GM18868 (cell line): ENCODE measurements around the gene DRAM1.

Experiments used
- ATAC-seq: cut with Tn5 transposase; IDR thresholded peaks from one replicate; pipeline ENCODE4 v1.9.1; 2021; ENCODE audit warnings: mild to moderate bottlenecking, moderate library complexity; ENCODE audit not compliant: unreplicated experiment

The DRAM1 gene

GRCh38 chr12:101939306-101939705, 61.9 kb downstream of the DRAM1 start:
- ATAC-seq, result no peak

GRCh38 chr12:101939856-101940265, 62.5 kb downstream of the DRAM1 start:
- no peak for ATAC-seq

GRCh38 chr12:101940400-101940950, 63.1 kb downstream of the DRAM1 start:
- no peak for ATAC-seq

GRCh38 chr12:101941306-101942249, 64.2 kb downstream of the DRAM1 start:
- peak; percentile 93 for ATAC-seq

GRCh38 chr12:101942250-101942605, 64.8 kb downstream of the DRAM1 start:
- no peak for ATAC-seq

- ATAC-seq, result no peak
Observed at GRCh38 chr12:101945369-101946232, 68.2 kb downstream of the DRAM1 start.

- no peak for ATAC-seq
Observed at GRCh38 chr12:101946233-101946611, 68.8 kb downstream of the DRAM1 start.

GRCh38 chr12:101947316-101947715, 69.9 kb downstream of the DRAM1 start:
- no peak for ATAC-seq

GRCh38 chr12:101948365-101948764, 71.0 kb downstream of the DRAM1 start:
- ATAC-seq, result no peak

GRCh38 chr12:101951002-101951670, 73.8 kb downstream of the DRAM1 start:
- ATAC-seq, result peak; percentile 76

- ATAC-seq, result no peak
Observed at GRCh38 chr12:101954113-101954512, 76.7 kb downstream of the DRAM1 start.

GRCh38 chr12:101954676-101955075, 77.3 kb downstream of the DRAM1 start:
- no peak for ATAC-seq

GRCh38 chr12:101957252-101957959, 80.0 kb downstream of the DRAM1 start:
- no peak for ATAC-seq

- ATAC-seq, result no peak
Observed at GRCh38 chr12:101959607-101960006, 82.2 kb downstream of the DRAM1 start.

- no peak for ATAC-seq
Observed at GRCh38 chr12:101962486-101962885, 85.1 kb downstream of the DRAM1 start.

- no peak for ATAC-seq
Observed at GRCh38 chr12:101963697-101964096, 86.3 kb downstream of the DRAM1 start.

- ATAC-seq, result no peak
Observed at GRCh38 chr12:101966496-101966895, 89.1 kb downstream of the DRAM1 start.

GRCh38 chr12:101967506-101967905, 90.1 kb downstream of the DRAM1 start:
- peak; percentile 38 for ATAC-seq

GRCh38 chr12:101968770-101969169, 91.4 kb downstream of the DRAM1 start:
- ATAC-seq, result peak; percentile 66
